ENCODE data around the gene ARID5B.

GRCh38 chr10:62000037-62000603, 98.6 kb downstream of the ARID5B start:
- TF ChIP-seq CTCF (IDR thresholded peaks at IDR 0.05) (no peak), EZH2 (IDR thresholded peaks at IDR 0.05; ENCODE audit: borderline replicate concordance, insufficient read depth, low read depth, low read length, poor library complexity, severe bottlenecking) (no peak)

All from B cell (primary cell).